Measurements from ENCODE around the gene GMPPA. TPM values are rescaled to one million over a fixed set of nuclear protein-coding genes. Genes with fewer than 3 reads are reported as not detected.

The GMPPA gene
- total RNA-seq, 1 experiment from 2014 or later: 89.6 TPM

GRCh38 chr2:219494952-219495530, 3.6 kb upstream of the GMPPA start:
- H3K36me3 ChIP-seq: no peaks in the 10 kb centered on the region
- DNase-seq: no peak
- H3K27me3 ChIP-seq: no peaks in the 10 kb centered on the region
- H3K9me3 ChIP-seq: no peaks in the 10 kb centered on the region
- H3K4me3 ChIP-seq: no peak overlapping the region

GRCh38 chr2:219495531-219496122, 3.1 kb upstream of the GMPPA start:
- H3K9me3 ChIP-seq: no peaks in the 10 kb centered on the region

GRCh38 chr2:219496247-219496824, 2.4 kb upstream of the GMPPA start:
- DNase-seq: no peak
- Histone ChIP-seq H3K36me3 (no peaks in the 10 kb centered on the region; the same call in 1 of the 2 replicates), H3K4me3 (no peak overlapping the region), H3K27me3 (no peaks in the 10 kb centered on the region), H3K9me3 (no peaks in the 10 kb centered on the region)

More at GRCh38 chr2:219495531-219496122, 3.1 kb upstream of the GMPPA start:
- Histone ChIP-seq H3K36me3 (no peaks in the 10 kb centered on the region), H3K27me3 (no peaks in the 10 kb centered on the region), H3K4me3 (no peak overlapping the region)
- peak; percentile 47 for DNase-seq

GRCh38 chr2:219496825-219497494, 1.7 kb upstream of the GMPPA start:
- H3K9me3 ChIP-seq: no peaks in the 10 kb centered on the region
- H3K4me3 ChIP-seq: no peak overlapping the region
- no peaks in the 10 kb centered on the region for H3K27me3 ChIP-seq
- peaks cover 3% of the 10 kb centered on the region; the same call in 1 of the 2 replicates for H3K36me3 ChIP-seq
- DNase-seq: no peak

- peak; percentile 73 for DNase-seq
- Histone ChIP-seq H3K36me3 (peaks cover 3% of the 10 kb centered on the region; the same call in 1 of the 2 replicates), H3K27me3 (no peaks in the 10 kb centered on the region), H3K4me3 (peak overlapping the region; percentile 73), H3K9me3 (no peaks in the 10 kb centered on the region)
Observed at GRCh38 chr2:219497495-219498279, 1.0 kb upstream of the GMPPA start.

GRCh38 chr2:219499058-219499307, 292 bp downstream of the GMPPA start:
- H3K36me3 ChIP-seq: peaks cover 3% of the 10 kb centered on the region; the same call in 1 of the 2 replicates
- peak overlapping the region; percentile 73 for H3K4me3 ChIP-seq
- no peak for DNase-seq
- H3K27me3 ChIP-seq: no peaks in the 10 kb centered on the region
- H3K9me3 ChIP-seq: no peaks in the 10 kb centered on the region

- H3K27me3 ChIP-seq: no peaks in the 10 kb centered on the region
- H3K36me3 ChIP-seq: peaks cover 3% of the 10 kb centered on the region; the same call in 1 of the 2 replicates
- H3K9me3 ChIP-seq: no peaks in the 10 kb centered on the region
- peak overlapping the region; percentile 73 for H3K4me3 ChIP-seq
- no peak for DNase-seq
Observed at GRCh38 chr2:219499555-219499954, 864 bp downstream of the GMPPA start.

- no peaks in the 10 kb centered on the region for H3K9me3 ChIP-seq
- no peak overlapping the region for H3K4me3 ChIP-seq
- peaks cover 3% of the 10 kb centered on the region; the same call in 1 of the 2 replicates for H3K36me3 ChIP-seq
- no peaks in the 10 kb centered on the region for H3K27me3 ChIP-seq
- DNase-seq: no peak
Observed at GRCh38 chr2:219500135-219500534, 1.4 kb downstream of the GMPPA start.

GRCh38 chr2:219501849-219502248, 3.2 kb downstream of the GMPPA start:
- no peak overlapping the region for H3K4me3 ChIP-seq
- peaks cover 3% of the 10 kb centered on the region; the same call in 1 of the 2 replicates for H3K36me3 ChIP-seq
- no peaks in the 10 kb centered on the region for H3K9me3 ChIP-seq
- no peaks in the 10 kb centered on the region for H3K27me3 ChIP-seq
- no peak for DNase-seq

GRCh38 chr2:219502618-219503017, 3.9 kb downstream of the GMPPA start:
- Histone ChIP-seq H3K36me3 (peaks cover 3% of the 10 kb centered on the region; the same call in 1 of the 2 replicates), H3K27me3 (no peaks in the 10 kb centered on the region), H3K4me3 (no peak overlapping the region), H3K9me3 (no peaks in the 10 kb centered on the region)
- DNase-seq: no peak

- Histone ChIP-seq H3K4me3 (no peak overlapping the region), H3K27me3 (peaks cover 4% of the 10 kb centered on the region)
Observed at GRCh38 chr2:219505585-219505984, 6.9 kb downstream of the GMPPA start.

GRCh38 chr2:219506153-219506801, 7.6 kb downstream of the GMPPA start:
- H3K27me3 ChIP-seq: peaks cover 8% of the 10 kb centered on the region
- no peaks in the 10 kb centered on the region for H3K9me3 ChIP-seq
- DNase-seq: no peak
- no peak overlapping the region for H3K4me3 ChIP-seq
- H3K36me3 ChIP-seq: peaks cover 3% of the 10 kb centered on the region; the same call in 1 of the 2 replicates

More at GRCh38 chr2:219505585-219505984, 6.9 kb downstream of the GMPPA start:
- H3K36me3 ChIP-seq: peaks cover 3% of the 10 kb centered on the region; the same call in 1 of the 2 replicates
- H3K9me3 ChIP-seq: no peaks in the 10 kb centered on the region
- no peak for DNase-seq

- H3K27me3 ChIP-seq: peaks cover 9% of the 10 kb centered on the region
- no peak for DNase-seq
- no peaks in the 10 kb centered on the region; the same call in 1 of the 2 replicates for H3K36me3 ChIP-seq
- H3K4me3 ChIP-seq: no peak overlapping the region
- no peaks in the 10 kb centered on the region for H3K9me3 ChIP-seq
Observed at GRCh38 chr2:219506802-219507526, 8.3 kb downstream of the GMPPA start.

GRCh38 chr2:219507581-219508443, 9.1 kb downstream of the GMPPA start:
- H3K36me3 ChIP-seq: no peaks in the 10 kb centered on the region; the same call in 1 of the 2 replicates
- H3K4me3 ChIP-seq: no peak overlapping the region
- H3K27me3 ChIP-seq: peaks cover 17% of the 10 kb centered on the region
- no peaks in the 10 kb centered on the region for H3K9me3 ChIP-seq
- no peak for DNase-seq

- Histone ChIP-seq H3K9me3 (no peaks in the 10 kb centered on the region), H3K36me3 (no peaks in the 10 kb centered on the region; the same call in 1 of the 2 replicates)
Observed at GRCh38 chr2:219508444-219508734, 9.7 kb downstream of the GMPPA start.

More at GRCh38 chr2:219508444-219508734, 9.7 kb downstream of the GMPPA start:
- no peak overlapping the region for H3K4me3 ChIP-seq
- no peak for DNase-seq
- peaks cover 23% of the 10 kb centered on the region for H3K27me3 ChIP-seq
